SH-SY5Y (cell line): Measurements from ENCODE around the gene RAB27A.

Experiments used
- GATA2 ChIP-seq: IDR thresholded peaks from 2 replicates; pipeline ENCODE4 v1.6.1; 2011; ENCODE audit warnings: mild to moderate bottlenecking, low read depth, low read length
- GATA3 ChIP-seq: IDR thresholded peaks from 2 replicates; pipeline ENCODE4 v1.6.1; 2011; ENCODE audit warnings: low read depth, mild to moderate bottlenecking, low read length, moderate library complexity

GRCh38 chr15:55230953-55231352, 58.7 kb downstream of the RAB27A start:
- TF ChIP-seq GATA3 = no peak
- TF ChIP-seq GATA2 = no peak
